Parathyroid adenoma (tissue), 2 donors: Measurements from ENCODE around the gene FBN3.

ENCODE experiments used
- H2AFZ ChIP-seq: fragments of 300-600 bp; sonication (generic); one replicate; pipeline ENCODE4 v1.7.0; 2017; ENCODE audit warnings: antibody characterized with exemption, mild to moderate bottlenecking
- H3K27ac ChIP-seq: fragments of 300-600 bp; sonication (generic); one replicate; pipeline ENCODE4 v1.7.0; 2017
- H3K27me3 ChIP-seq: fragments of 300-600 bp; sonication (generic); one replicate; pipeline ENCODE4 v1.7.0; 2017; ENCODE audit warnings: low read length; ENCODE audit not compliant: control insufficient read depth, insufficient read depth
- H3K36me3 ChIP-seq: fragments of 300-600 bp; sonication (generic); one replicate; pipeline ENCODE4 v1.7.0; 2017; ENCODE audit warnings: low read length; ENCODE audit not compliant: control insufficient read depth, insufficient read depth
- H3K4me1 ChIP-seq: fragments of 300-600 bp; sonication (generic); one replicate; pipeline ENCODE4 v1.7.0; 2017; ENCODE audit warnings: control low read depth
- H3K4me2 ChIP-seq: fragments of 300-600 bp; sonication (generic); one replicate; pipeline ENCODE4 v1.7.0; 2017; ENCODE audit warnings: low read length
- H3K4me3 ChIP-seq: fragments of 300-600 bp; sonication (generic); one replicate; pipeline ENCODE4 v1.7.0; 2017; ENCODE audit warnings: low read depth, low read length
- H3K79me2 ChIP-seq: fragments of 300-600 bp; sonication (generic); one replicate; pipeline ENCODE4 v1.7.0; 2017; ENCODE audit warnings: control low read depth
- H3K9ac ChIP-seq: fragments of 300-600 bp; sonication (generic); one replicate; pipeline ENCODE4 v1.7.0; 2017; ENCODE audit warnings: mild to moderate bottlenecking
- H3K9me3 ChIP-seq: fragments of 300-600 bp; sonication (generic); one replicate; pipeline ENCODE4 v1.7.0; 2017; ENCODE audit warnings: low read length; ENCODE audit not compliant: control insufficient read depth
- TF ChIP-seq, protein P1 (sequence below): fragments of 300-600 bp; sonication (generic); IDR thresholded peaks from one replicate; pipeline ENCODE4 v1.7.0; 2017; ENCODE audit warnings: antibody characterized with exemption, mild to moderate bottlenecking
- donor health status: primary hyperparathyroidism.

The FBN3 gene

DNA sequence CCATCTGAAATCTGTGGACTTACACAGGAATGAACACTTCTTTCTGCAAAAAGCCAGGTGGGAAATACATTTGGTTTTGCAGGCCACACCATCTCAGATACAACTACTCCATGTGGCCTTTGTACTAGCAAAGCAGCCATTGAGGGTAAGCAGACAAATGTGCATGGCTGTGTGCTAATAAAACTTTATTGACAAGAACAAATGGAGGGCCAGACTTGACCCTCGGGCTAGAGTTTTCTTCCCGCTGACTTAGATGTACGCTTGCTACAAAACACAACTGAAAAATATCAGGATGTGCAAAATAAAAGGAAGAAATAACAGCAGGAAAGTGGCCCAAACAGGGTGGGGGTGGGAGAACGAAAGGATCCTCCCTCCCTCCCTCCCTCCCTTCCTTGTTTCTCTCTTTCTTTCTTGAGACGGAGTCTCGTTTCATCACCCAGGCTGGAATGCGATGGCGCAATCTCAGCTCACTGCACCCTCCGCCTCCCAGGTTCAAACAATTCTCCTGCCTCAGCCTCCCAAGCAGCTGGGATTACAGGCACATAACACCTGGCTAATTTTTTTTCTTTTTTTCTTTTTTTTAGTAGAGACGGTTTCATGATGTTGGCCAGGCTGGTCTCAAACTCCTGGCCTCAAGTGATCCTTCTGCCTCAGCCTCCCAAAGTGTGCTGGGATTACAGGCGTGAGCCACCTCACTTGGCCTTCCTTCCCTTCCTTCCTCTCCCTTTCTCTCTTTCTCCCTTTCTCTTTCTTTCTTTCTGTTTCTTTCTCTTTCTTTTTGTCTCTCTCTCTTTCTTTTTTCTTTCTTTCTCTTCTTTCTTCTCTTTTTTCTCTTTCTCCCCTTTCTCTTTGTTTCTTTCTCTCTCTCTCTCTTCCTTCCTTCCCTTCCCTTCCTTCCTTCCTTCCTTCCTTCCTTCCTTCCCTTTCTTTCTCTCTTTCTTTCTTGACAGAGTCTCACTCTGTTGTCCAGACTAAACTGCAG is 67.5 kb downstream of the FBN3 start:
- H3K9me3 ChIP-seq, result no peaks in the 10 kb centered on the region

DNA sequence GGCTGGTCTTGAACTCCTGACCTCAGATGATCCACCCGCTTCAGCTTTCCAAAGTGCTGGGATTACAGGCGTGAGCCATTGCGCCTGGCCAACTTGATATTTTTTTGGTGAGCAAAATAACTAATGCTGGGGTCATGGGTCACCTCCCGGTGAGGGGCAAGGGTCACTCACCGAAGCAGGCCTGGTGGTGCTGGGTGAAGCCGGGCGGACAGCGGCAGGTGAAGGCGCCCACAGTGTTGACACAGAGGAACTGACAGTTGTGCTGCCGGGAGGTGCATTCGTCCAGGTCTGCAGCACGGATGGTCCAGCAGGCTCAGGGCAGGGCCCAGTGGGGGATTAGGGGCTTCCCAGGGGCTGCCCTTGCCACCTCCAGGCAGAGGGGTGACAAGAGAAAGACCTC is 68.6 kb downstream of the FBN3 start:
- H3K9me3 ChIP-seq, result no peaks in the 10 kb centered on the region
- TF ChIP-seq, protein P1, sequence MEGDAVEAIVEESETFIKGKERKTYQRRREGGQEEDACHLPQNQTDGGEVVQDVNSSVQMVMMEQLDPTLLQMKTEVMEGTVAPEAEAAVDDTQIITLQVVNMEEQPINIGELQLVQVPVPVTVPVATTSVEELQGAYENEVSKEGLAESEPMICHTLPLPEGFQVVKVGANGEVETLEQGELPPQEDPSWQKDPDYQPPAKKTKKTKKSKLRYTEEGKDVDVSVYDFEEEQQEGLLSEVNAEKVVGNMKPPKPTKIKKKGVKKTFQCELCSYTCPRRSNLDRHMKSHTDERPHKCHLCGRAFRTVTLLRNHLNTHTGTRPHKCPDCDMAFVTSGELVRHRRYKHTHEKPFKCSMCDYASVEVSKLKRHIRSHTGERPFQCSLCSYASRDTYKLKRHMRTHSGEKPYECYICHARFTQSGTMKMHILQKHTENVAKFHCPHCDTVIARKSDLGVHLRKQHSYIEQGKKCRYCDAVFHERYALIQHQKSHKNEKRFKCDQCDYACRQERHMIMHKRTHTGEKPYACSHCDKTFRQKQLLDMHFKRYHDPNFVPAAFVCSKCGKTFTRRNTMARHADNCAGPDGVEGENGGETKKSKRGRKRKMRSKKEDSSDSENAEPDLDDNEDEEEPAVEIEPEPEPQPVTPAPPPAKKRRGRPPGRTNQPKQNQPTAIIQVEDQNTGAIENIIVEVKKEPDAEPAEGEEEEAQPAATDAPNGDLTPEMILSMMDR, result no peak
- H3K27ac ChIP-seq, result no peak overlapping the region
- no peak overlapping the region for H2AFZ ChIP-seq
- H3K4me3 ChIP-seq, result no peak overlapping the region
- no peaks in the 10 kb centered on the region for H3K36me3 ChIP-seq
- H3K9ac ChIP-seq, result no peak overlapping the region
- no peak overlapping the region for H3K4me2 ChIP-seq
- H3K4me1 ChIP-seq, result no peaks in the 10 kb centered on the region
- H3K79me2 ChIP-seq, result no peaks in the 10 kb centered on the region
- no peaks in the 10 kb centered on the region for H3K27me3 ChIP-seq

More for the DNA sequence above, 67.5 kb downstream of the FBN3 start:
- TF ChIP-seq, protein P1, result no peak
- no peak overlapping the region for H3K4me2 ChIP-seq
- H3K4me1 ChIP-seq, result no peaks in the 10 kb centered on the region
- no peaks in the 10 kb centered on the region for H3K79me2 ChIP-seq
- H2AFZ ChIP-seq, result no peak overlapping the region
- H3K4me3 ChIP-seq, result no peak overlapping the region
- H3K9ac ChIP-seq, result no peak overlapping the region
- H3K27me3 ChIP-seq, result no peaks in the 10 kb centered on the region
- H3K36me3 ChIP-seq, result no peaks in the 10 kb centered on the region
- H3K27ac ChIP-seq, result no peak overlapping the region

DNA sequence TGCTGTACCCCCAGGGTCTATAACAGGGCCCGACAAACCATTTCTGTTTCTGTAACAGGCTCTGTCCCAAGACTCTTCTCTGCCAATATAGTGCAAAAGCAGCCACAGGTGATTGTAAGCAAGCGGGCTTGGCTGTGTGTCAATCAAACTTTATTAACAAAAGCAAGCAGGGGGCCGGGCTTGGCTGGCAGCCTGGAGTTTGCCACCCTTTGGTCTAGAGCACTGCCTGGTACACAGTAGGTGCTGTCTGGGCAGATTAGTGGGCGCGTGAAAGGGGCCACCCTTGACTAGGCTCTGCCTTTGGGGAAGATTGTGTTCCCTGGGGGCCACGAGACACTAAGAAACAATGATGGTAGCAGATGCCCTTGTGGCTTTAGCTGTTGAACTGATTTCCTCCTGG is 69.4 kb downstream of the FBN3 start:
- Histone ChIP-seq H3K9ac (no peak overlapping the region), H3K36me3 (no peaks in the 10 kb centered on the region)

DNA sequence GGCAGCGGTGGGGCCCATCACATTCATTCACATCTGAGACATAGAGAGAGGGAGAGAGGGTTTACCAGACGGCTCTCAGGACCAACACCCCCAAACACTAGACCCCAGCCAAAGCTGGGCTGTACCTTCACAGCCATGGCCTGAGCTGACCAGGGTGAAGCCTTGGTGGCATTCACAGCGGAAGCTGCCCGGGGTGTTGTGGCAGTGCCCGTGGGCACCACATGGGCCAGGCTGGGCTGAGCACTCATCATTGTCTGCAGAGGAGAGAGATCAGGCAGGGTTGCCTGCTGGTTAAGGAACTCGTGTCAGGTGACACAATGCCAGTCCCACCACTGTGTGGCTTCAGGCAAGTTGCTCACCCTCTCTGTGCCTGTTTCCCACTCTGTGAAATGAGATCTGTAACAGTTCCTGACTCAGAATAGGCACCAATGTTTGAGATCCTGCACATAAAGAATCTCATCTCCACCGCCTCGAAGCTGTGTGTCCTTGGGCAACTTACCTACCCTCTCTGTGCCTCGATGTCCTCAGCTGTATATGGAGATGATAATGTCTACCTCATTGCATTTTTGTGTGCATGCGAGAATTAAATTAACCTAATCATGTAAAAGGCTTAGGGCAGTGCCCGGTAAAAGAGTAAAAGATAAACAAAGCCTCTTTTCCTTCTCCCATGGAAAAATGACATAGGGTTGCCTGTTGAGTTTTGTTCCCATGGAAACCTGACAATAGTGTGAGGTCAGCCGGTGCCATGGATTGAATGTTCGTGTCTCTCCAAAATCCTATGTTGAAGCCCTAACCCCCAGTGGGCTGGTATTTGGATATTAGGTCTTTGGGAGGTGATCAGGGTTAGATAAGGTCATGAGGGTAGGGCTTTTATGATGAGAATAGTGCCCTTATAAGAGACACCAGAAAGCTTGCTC is 74.0 kb downstream of the FBN3 start:
- H3K4me1 ChIP-seq, result no peaks in the 10 kb centered on the region
- no peak overlapping the region for H3K9ac ChIP-seq
- no peaks in the 10 kb centered on the region for H3K36me3 ChIP-seq
- no peaks in the 10 kb centered on the region for H3K27me3 ChIP-seq
- H3K27ac ChIP-seq, result no peak overlapping the region
- no peak overlapping the region for H3K4me2 ChIP-seq
- H2AFZ ChIP-seq, result no peak overlapping the region
- H3K4me3 ChIP-seq, result no peak overlapping the region
- H3K9me3 ChIP-seq, result no peaks in the 10 kb centered on the region
- H3K79me2 ChIP-seq, result no peaks in the 10 kb centered on the region
- TF ChIP-seq, protein P1, result no peak

More for the DNA sequence above, 69.4 kb downstream of the FBN3 start:
- H3K4me2 ChIP-seq, result no peak overlapping the region
- TF ChIP-seq, protein P1, result no peak
- H2AFZ ChIP-seq, result no peak overlapping the region
- H3K27me3 ChIP-seq, result no peaks in the 10 kb centered on the region
- H3K4me1 ChIP-seq, result no peaks in the 10 kb centered on the region
- no peak overlapping the region for H3K4me3 ChIP-seq
- H3K27ac ChIP-seq, result no peak overlapping the region
- H3K79me2 ChIP-seq, result no peaks in the 10 kb centered on the region
- no peaks in the 10 kb centered on the region for H3K9me3 ChIP-seq
